BE2C (cell line): ENCODE measurements around the gene UFSP1.

ENCODE experiments used
- DNase-seq: peaks from one replicate; pipeline ENCODE4 v3.0.0-alpha.2; 2020
- H3K27me3 ChIP-seq: fragments of 250-450 bp; sonication (Bioruptor Pico); 2 replicates; pipeline ENCODE4 v1.5.1; 2020; ENCODE audit warnings: mild to moderate bottlenecking
- H3K36me3 ChIP-seq: fragments of 250-450 bp; sonication (Bioruptor Pico); 2 replicates; pipeline ENCODE4 v1.5.1; 2020; ENCODE audit warnings: mild to moderate bottlenecking
- H3K4me1 ChIP-seq: fragments of 250-450 bp; sonication (Bioruptor Pico); 2 replicates; pipeline ENCODE4 v1.5.1; 2020
- H3K4me3 ChIP-seq: 2 replicates; pipeline ENCODE4 v1.5.1; 2011; ENCODE audit warnings: low read depth, low read length
- H3K9me3 ChIP-seq: fragments of 250-450 bp; sonication (Bioruptor Pico); 2 replicates; pipeline ENCODE4 v1.5.1; 2020
- CTCF ChIP-seq: IDR thresholded peaks from 2 replicates; pipeline ENCODE4 v1.5.1; 2012; ENCODE audit warnings: mild to moderate bottlenecking, low read depth, low read length

The UFSP1 gene

GRCh38 chr7:100901921-100902332, 12.4 kb upstream of the UFSP1 start:
- H3K27me3 ChIP-seq, result peaks cover 11% of the 10 kb centered on the region
- no peak for TF ChIP-seq CTCF
- no peaks in the 10 kb centered on the region for H3K36me3 ChIP-seq
- no peak for DNase-seq
- H3K4me3 ChIP-seq, result no peak overlapping the region
- no peaks in the 10 kb centered on the region for H3K9me3 ChIP-seq
- no peaks in the 10 kb centered on the region for H3K4me1 ChIP-seq

GRCh38 chr7:100900978-100901377, 11.5 kb upstream of the UFSP1 start:
- Histone ChIP-seq H3K36me3 (no peaks in the 10 kb centered on the region), H3K4me3 (no peak overlapping the region), H3K9me3 (no peaks in the 10 kb centered on the region), H3K27me3 (peaks cover 21% of the 10 kb centered on the region), H3K4me1 (no peaks in the 10 kb centered on the region)
- no peak for DNase-seq
- no peak for TF ChIP-seq CTCF

DNA sequence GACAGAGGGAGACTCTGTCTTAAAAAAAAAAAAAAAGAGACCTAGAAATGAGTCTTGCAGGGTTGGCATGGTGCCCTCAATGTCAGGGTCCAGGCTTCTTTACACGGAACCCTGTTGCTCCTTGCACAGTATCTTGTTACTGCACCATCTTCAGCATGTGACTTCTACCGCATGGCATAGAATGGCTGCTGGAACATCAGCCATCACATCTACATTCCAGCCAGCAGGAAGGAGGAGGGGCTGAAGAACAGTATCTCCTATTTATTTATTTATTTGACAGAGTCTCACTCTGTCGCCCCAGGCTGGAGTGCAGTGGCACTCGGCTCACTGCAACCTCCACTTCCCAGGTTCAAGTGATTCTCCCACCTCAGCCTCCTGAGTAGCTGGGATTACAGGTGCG, 9.9 kb upstream of the UFSP1 start:
- Histone ChIP-seq H3K9me3 (no peaks in the 10 kb centered on the region), H3K4me3 (no peak overlapping the region), H3K27me3 (peaks cover 30% of the 10 kb centered on the region), H3K4me1 (peaks cover under 1% of the 10 kb centered on the region; the same call in 1 of the 2 replicates), H3K36me3 (no peaks in the 10 kb centered on the region)
- DNase-seq, result no peak
- TF ChIP-seq CTCF, result no peak

- no peak for DNase-seq
- H3K9me3 ChIP-seq, result no peaks in the 10 kb centered on the region
- peaks cover 30% of the 10 kb centered on the region for H3K27me3 ChIP-seq
- TF ChIP-seq CTCF, result no peak
- no peak overlapping the region for H3K4me3 ChIP-seq
- no peaks in the 10 kb centered on the region for H3K36me3 ChIP-seq
- H3K4me1 ChIP-seq, result peaks cover 3% of the 10 kb centered on the region; the same call in 1 of the 2 replicates
Measured at GRCh38 chr7:100897772-100898454, 8.4 kb upstream of the UFSP1 start.

DNA sequence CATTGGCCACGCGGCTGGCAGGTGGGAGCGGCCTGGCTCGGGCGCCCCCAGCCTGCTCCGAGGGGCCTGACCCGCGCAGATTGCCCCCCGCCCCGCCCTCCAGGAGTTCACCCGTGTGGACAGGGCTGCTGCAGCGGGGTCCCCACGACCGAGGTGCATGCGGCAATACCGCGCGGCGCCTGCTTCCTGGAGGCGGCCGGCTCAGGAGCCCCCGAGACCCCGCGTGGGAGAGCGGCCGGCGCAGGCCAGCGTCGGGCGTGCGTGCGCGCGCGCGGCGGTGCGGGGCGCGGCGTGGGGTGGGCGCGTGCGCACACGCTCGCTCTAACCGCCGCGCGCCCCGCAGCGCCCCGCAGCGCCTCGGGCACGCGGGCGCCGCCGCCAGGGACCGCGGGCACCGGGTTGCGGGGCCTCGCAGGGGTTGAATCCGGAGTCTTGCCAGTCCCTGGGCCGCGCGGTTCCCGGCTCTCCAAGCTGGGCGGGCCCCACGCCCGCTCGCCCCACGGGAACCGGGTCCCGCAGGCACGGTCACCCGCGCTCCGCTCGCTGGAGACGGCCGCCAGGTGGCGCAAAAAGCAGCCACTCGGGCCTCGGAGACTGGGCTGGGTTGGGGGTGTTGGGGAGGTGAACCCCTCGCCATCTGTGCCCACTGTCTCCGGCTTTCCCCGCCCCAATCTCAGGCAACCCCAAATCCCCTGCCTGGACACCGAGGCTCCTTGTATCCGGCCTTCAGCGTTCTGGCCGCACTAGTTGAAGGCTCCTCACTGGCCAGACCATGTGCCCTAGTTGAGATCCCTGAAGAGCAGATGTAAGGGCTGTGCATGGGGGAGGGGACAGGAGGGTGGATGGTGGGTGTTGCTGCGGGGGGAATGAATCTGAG, 7.5 kb upstream of the UFSP1 start:
- peak; percentile 66 for TF ChIP-seq CTCF
- Histone ChIP-seq H3K36me3 (no peaks in the 10 kb centered on the region), H3K4me3 (no peak overlapping the region), H3K4me1 (peaks cover 3% of the 10 kb centered on the region; the same call in 1 of the 2 replicates), H3K27me3 (peaks cover 30% of the 10 kb centered on the region), H3K9me3 (no peaks in the 10 kb centered on the region)
- DNase-seq, result peak; percentile 57
